Brain microvascular endothelial cell (primary cell): ENCODE data around the gene CCDC182.

ENCODE experiments used
- DNase-seq: peaks from one replicate; pipeline ENCODE4 v3.0.0-alpha.2; 2020
- H3K27ac ChIP-seq: fragments of 250-450 bp; sonication (Bioruptor Pico); 2 replicates; pipeline ENCODE4 v1.5.1; 2020; ENCODE audit warnings: mild to moderate bottlenecking, moderate library complexity
- H3K27me3 ChIP-seq: fragments of 250-450 bp; sonication (Bioruptor Pico); replicated peaks from 2 replicates; pipeline ENCODE4 v1.5.1; 2020; ENCODE audit warnings: mild to moderate bottlenecking
- H3K36me3 ChIP-seq: fragments of 250-450 bp; sonication (Bioruptor Pico); replicated peaks from 2 replicates; pipeline ENCODE4 v1.5.1; 2020; ENCODE audit warnings: mild to moderate bottlenecking
- H3K4me3 ChIP-seq: 2 replicates; pipeline ENCODE4 v1.5.1; 2011; ENCODE audit warnings: low read depth, mild to moderate bottlenecking, control low read depth, low read length, moderate library complexity
- CTCF ChIP-seq: IDR thresholded peaks from 2 replicates; pipeline ENCODE4 v1.5.1; 2011; ENCODE audit warnings: low read depth, mild to moderate bottlenecking, moderate library complexity, low read length, control low read depth, inconsistent platforms; ENCODE audit errors: missing control alignments
- in situ Hi-C: cut with HindIII; loops from 2 replicates; pipeline ENCODE4 v1.10.0; 2017; ENCODE audit warnings: low sequenced_read_pairs, low pct_ligation_motif_present

Gene CCDC182

GRCh38 chr17:57756951-57757350, 11.9 kb upstream of the CCDC182 start:
- Histone ChIP-seq H3K27ac (no peak overlapping the region), H3K36me3 (no peaks in the 10 kb centered on the region), H3K4me3 (no peak overlapping the region), H3K27me3 (no peaks in the 10 kb centered on the region)
- no peak for TF ChIP-seq CTCF
- DNase-seq, result no peak
- in situ Hi-C loops, result loop anchor here (25.0 kb wide), 1 partner anchor 620 kb away; no protein-coding TSS in a partner anchor

GRCh38 chr17:57755480-57756070, 10.5 kb upstream of the CCDC182 start:
- H3K27ac ChIP-seq, result no peak overlapping the region
- H3K27me3 ChIP-seq, result no peaks in the 10 kb centered on the region
- H3K4me3 ChIP-seq, result no peak overlapping the region
- TF ChIP-seq CTCF, result peak; percentile 25
- DNase-seq, result no peak
- no peaks in the 10 kb centered on the region for H3K36me3 ChIP-seq
- in situ Hi-C loops, result loop anchor here (25.0 kb wide), 1 partner anchor 618 kb away; no protein-coding TSS in a partner anchor

GRCh38 chr17:57752031-57752905, 7.2 kb upstream of the CCDC182 start:
- TF ChIP-seq CTCF, result no peak
- Histone ChIP-seq H3K4me3 (no peak overlapping the region), H3K27ac (no peak overlapping the region), H3K36me3 (no peaks in the 10 kb centered on the region), H3K27me3 (no peaks in the 10 kb centered on the region)
- in situ Hi-C loops, result loop anchor here (25.0 kb wide), 1 partner anchor 615 kb away; no protein-coding TSS in a partner anchor
- no peak for DNase-seq

GRCh38 chr17:57751348-57751971, 6.4 kb upstream of the CCDC182 start:
- Histone ChIP-seq H3K36me3 (no peaks in the 10 kb centered on the region), H3K27me3 (peaks cover 2% of the 10 kb centered on the region), H3K4me3 (no peak overlapping the region), H3K27ac (no peak overlapping the region)
- in situ Hi-C loops, result loop anchor here (25.0 kb wide), 1 partner anchor 614 kb away; no protein-coding TSS in a partner anchor
- no peak for TF ChIP-seq CTCF
- DNase-seq, result no peak

GRCh38 chr17:57750895-57751294, 5.8 kb upstream of the CCDC182 start:
- no peak overlapping the region for H3K4me3 ChIP-seq
- in situ Hi-C loops, result loop anchor here (25.0 kb wide), 1 partner anchor 614 kb away; no protein-coding TSS in a partner anchor
- no peak overlapping the region for H3K27ac ChIP-seq
- H3K36me3 ChIP-seq, result no peaks in the 10 kb centered on the region
- H3K27me3 ChIP-seq, result peaks cover 2% of the 10 kb centered on the region
- no peak for DNase-seq
- no peak for TF ChIP-seq CTCF
